ENCODE results near the gene TBXAS1.

The TBXAS1 gene

DNA sequence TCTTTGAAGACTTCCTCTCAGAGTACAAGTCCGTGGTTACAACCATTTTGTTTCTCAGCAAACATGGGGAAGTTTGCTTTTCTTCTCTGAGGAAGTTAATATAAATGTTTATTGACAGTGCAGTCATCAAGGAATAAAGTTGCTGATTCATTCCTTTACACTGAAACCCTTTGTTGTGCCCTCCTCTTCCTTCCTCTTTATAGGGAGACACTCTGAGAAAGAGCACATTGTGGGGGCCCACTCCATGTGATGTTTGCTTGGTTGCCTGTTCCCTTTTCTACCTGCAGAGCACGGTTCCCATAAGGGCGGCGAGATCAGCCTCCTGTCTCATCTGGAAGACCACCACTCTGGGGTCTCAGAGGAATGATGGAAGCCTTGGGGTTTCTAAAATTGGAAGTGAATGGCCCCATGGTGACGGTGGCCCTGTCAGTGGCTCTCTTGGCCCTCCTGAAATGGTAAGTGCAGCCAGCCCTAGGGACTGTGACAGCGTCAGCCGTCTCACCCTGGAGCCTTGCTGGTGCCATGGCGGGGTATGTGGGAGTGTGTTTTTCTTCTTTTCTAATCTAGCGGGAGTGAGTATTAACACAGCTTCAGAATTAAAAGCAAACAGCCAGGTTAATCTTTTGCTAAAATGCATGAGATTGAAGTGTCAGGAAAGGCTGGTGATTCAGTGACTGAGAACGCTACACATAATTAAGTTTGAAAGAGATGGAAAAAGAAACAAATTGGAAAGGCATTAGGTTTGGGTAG, at the start of gene TBXAS1:
Gene TBXAS1 (plus strand): TSS at position 240 of the 750 bp plus-strand sequence. CDS start 127 bp downstream, at position 367.
- DNase-seq (ENCODE audit: extremely low read depth, low read depth) = no peak
- TF ChIP-seq, protein P1, sequence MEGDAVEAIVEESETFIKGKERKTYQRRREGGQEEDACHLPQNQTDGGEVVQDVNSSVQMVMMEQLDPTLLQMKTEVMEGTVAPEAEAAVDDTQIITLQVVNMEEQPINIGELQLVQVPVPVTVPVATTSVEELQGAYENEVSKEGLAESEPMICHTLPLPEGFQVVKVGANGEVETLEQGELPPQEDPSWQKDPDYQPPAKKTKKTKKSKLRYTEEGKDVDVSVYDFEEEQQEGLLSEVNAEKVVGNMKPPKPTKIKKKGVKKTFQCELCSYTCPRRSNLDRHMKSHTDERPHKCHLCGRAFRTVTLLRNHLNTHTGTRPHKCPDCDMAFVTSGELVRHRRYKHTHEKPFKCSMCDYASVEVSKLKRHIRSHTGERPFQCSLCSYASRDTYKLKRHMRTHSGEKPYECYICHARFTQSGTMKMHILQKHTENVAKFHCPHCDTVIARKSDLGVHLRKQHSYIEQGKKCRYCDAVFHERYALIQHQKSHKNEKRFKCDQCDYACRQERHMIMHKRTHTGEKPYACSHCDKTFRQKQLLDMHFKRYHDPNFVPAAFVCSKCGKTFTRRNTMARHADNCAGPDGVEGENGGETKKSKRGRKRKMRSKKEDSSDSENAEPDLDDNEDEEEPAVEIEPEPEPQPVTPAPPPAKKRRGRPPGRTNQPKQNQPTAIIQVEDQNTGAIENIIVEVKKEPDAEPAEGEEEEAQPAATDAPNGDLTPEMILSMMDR (IDR thresholded peaks at IDR 0.05; ENCODE audit: low read depth, low read length) = no peak

DNA sequence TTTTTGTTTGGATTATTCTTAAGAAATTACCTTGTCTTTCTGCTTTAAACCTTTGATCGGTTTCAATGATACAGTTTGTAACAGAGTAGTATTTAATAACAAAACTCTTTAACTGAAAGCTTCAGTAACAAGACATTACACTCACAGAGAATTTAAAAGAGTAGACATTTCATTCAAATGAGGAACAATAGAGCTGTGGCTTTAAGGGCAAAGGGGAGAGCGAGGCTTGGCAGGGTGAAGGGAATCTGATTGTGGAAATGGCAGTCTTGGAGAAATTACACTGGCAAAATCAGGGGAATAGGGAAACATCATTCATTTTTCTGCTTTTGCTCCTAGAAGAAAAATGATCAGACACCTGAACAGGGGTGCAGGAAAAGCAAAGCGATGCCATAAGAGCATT, 46.1 kb upstream of the TBXAS1 start:
- TF ChIP-seq, protein P1 (IDR thresholded peaks at IDR 0.05; ENCODE audit: low read depth, low read length) = no peak
- no peak for DNase-seq (ENCODE audit: extremely low read depth, low read depth)

DNA sequence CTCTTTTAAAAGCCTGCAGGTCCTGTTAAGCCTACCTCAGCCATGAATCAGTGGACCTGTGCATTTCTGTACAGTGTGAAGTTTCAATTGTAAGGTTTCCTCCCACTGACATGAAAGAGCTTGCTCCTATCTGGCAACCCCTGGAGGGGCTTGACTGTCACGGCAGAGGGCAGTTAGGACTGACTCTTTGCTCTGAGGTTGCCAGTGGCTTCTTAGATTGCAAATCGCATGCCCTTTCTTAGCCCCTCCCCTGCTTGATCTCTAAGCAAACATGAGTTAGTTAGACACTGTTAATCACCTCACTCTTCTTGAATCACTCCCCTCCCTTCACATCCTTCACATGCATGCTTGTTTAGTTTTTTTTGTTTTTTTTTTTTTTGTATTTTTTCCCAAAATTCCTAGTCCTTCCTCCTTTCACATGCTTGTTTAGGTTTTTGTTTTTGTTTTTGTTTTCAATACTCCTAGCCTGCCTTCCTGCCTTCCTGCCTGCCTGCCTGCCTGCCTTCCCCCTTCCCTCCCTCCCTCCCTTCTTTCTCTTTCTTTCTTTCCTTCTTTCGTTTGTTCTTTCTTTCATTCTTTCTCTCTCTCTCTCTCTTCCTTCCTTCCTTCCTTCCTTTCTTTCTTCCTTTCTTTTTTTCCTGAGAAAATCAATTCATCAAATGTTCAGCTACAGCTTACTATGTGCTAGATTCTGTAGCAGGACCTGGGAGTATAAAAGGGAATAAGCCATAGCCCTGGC, 45.2 kb upstream of the TBXAS1 start:
- no peak for DNase-seq (ENCODE audit: extremely low read depth, low read depth)
- TF ChIP-seq, protein P1 (IDR thresholded peaks at IDR 0.05; ENCODE audit: low read depth, low read length) = no peak

DNA sequence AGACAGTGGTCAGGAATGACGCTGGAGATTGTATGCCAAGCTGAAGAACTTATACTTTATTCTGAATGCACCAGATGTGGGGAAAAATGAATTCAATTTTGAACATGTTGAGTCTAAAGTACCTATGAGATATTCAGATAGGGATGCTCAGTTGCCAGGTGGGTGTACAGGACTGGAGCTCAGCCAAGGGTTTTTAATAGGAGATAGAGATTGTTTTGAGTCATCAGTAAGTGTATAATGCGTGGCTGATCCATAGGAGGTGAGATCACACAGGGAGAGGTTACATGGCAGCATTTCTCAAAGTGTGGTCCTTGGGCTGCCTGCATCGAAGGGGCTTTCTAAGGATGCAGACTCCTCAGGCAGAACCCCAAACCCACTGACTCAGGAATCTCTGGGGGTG, 44.4 kb upstream of the TBXAS1 start:
- DNase-seq (ENCODE audit: extremely low read depth, low read depth) = no peak
- TF ChIP-seq, protein P1 (IDR thresholded peaks at IDR 0.05; ENCODE audit: low read depth, low read length) = no peak

DNA sequence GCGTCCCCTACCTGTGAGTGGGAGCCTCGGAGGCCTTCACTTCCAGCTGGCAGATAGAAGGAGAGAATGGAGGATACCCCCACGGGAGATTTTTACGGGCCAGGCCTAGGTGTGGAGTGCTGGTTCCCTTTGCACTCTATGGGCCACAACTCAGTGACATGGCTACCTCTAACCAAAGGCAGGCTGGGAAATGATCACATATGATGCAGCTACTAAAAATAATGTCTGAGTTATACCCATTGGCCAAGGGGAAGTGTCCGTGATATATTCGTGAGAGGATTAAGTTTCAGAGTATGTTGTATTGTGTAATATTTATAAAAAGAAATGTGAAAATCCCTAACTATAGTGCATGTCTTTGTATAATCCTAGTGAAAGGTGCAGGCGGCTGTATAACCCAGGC, 37.7 kb upstream of the TBXAS1 start:
- DNase-seq (ENCODE audit: extremely low read depth, low read depth) = no peak
- TF ChIP-seq, protein P1 (IDR thresholded peaks at IDR 0.05; ENCODE audit: low read depth, low read length) = no peak

DNA sequence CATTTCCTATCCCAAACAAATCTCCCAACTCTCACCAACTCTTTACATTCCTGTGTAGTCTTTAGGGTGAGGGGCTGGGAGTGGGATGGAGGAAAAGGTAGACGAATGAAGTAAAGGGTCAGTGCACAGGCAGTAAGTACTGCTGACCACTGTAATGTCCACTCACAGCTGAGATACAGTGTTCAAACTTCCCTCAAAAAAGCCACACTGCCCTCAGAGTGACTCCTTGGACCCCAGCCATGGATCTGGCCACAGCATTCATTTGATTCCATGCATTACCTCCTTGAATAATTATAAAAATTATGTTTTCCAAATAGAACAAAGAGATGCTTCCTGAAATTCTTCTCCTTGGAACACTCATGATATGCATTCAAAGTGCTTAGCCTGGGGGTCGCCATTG, 31.5 kb upstream of the TBXAS1 start:
- TF ChIP-seq, protein P1 (IDR thresholded peaks at IDR 0.05; ENCODE audit: low read depth, low read length) = no peak
- no peak for DNase-seq (ENCODE audit: extremely low read depth, low read depth)

DNA sequence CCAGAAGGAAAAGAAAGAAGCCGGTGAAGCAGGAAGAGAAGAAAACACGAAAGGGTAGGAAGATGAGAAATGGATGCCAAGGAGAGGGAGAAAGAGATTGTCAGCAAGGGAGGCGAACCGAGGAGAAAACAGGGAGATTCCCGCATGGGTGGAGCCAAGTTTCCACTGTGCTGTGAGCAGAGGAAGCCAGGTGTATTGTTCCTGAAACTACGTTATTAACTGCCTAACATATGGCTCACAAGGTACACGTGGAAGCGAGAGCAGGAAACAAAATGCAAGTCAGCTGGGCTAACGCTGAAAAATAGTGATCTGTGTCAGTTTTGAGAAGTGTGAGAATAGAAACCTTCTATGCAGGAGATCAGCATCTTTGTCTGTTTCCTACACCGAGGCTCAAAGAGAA, 30.8 kb upstream of the TBXAS1 start:
- no peak for DNase-seq (ENCODE audit: extremely low read depth, low read depth)
- TF ChIP-seq, protein P1 (IDR thresholded peaks at IDR 0.05; ENCODE audit: low read depth, low read length) = no peak
